IPS-18a (cell line): Measurements from ENCODE around the gene BAIAP2.

Experiments used
- H3K27ac ChIP-seq: one replicate; pipeline ENCODE4 v1.5.1; 2013; ENCODE audit warnings: low read length
- H3K27me3 ChIP-seq: one replicate; pipeline ENCODE4 v1.6.1; 2013; ENCODE audit warnings: mild to moderate bottlenecking, low read length; ENCODE audit not compliant: control insufficient read depth, insufficient read depth
- H3K36me3 ChIP-seq: one replicate; pipeline ENCODE4 v1.6.1; 2013; ENCODE audit warnings: low read depth, low read length; ENCODE audit not compliant: control insufficient read depth
- H3K4me1 ChIP-seq: one replicate; pipeline ENCODE4 v1.6.1; 2013; ENCODE audit warnings: low read depth, low read length; ENCODE audit not compliant: control insufficient read depth
- H3K4me3 ChIP-seq: one replicate; pipeline ENCODE4 v1.5.1; 2013; ENCODE audit warnings: low read length
- H3K9ac ChIP-seq: one replicate; pipeline ENCODE4 v1.6.1; 2013; ENCODE audit warnings: mild to moderate bottlenecking, low read length, moderate library complexity
- H3K9me3 ChIP-seq: one replicate; pipeline ENCODE4 v1.6.1; 2013; ENCODE audit warnings: low read depth, low read length; ENCODE audit not compliant: control insufficient read depth

The BAIAP2 gene

GRCh38 chr17:81018044-81018802 lies 16.7 kb upstream of the BAIAP2 start:
- Histone ChIP-seq H3K9me3 (no peaks in the 10 kb centered on the region), H3K27me3 (peaks cover 2% of the 10 kb centered on the region), H3K4me3 (no peak overlapping the region), H3K9ac (no peak overlapping the region), H3K36me3 (no peaks in the 10 kb centered on the region), H3K4me1 (peaks cover 3% of the 10 kb centered on the region), H3K27ac (no peak overlapping the region)

GRCh38 chr17:81019563-81020442 lies 15.1 kb upstream of the BAIAP2 start:
- Histone ChIP-seq H3K27me3 (peaks cover 5% of the 10 kb centered on the region), H3K9ac (no peak overlapping the region), H3K4me3 (no peak overlapping the region), H3K9me3 (no peaks in the 10 kb centered on the region), H3K27ac (no peak overlapping the region), H3K4me1 (no peaks in the 10 kb centered on the region), H3K36me3 (no peaks in the 10 kb centered on the region)

GRCh38 chr17:81020443-81020766 lies 14.5 kb upstream of the BAIAP2 start:
- Histone ChIP-seq H3K9ac (no peak overlapping the region), H3K36me3 (no peaks in the 10 kb centered on the region), H3K4me3 (no peak overlapping the region), H3K9me3 (no peaks in the 10 kb centered on the region), H3K27ac (no peak overlapping the region), H3K27me3 (peaks cover 5% of the 10 kb centered on the region), H3K4me1 (no peaks in the 10 kb centered on the region)

- Histone ChIP-seq H3K4me1 (no peaks in the 10 kb centered on the region), H3K27ac (no peak overlapping the region), H3K27me3 (peaks cover 5% of the 10 kb centered on the region), H3K9ac (no peak overlapping the region), H3K4me3 (no peak overlapping the region), H3K36me3 (no peaks in the 10 kb centered on the region), H3K9me3 (no peaks in the 10 kb centered on the region)
These were observed 14.0 kb upstream of the BAIAP2 start for GRCh38 chr17:81020767-81021497.

GRCh38 chr17:81021531-81022343 lies 13.2 kb upstream of the BAIAP2 start:
- H3K27ac ChIP-seq: no peak overlapping the region
- H3K4me3 ChIP-seq: no peak overlapping the region
- H3K36me3 ChIP-seq: no peaks in the 10 kb centered on the region
- H3K9ac ChIP-seq: no peak overlapping the region
- H3K27me3 ChIP-seq: peaks cover 5% of the 10 kb centered on the region
- no peaks in the 10 kb centered on the region for H3K9me3 ChIP-seq
- no peaks in the 10 kb centered on the region for H3K4me1 ChIP-seq

GRCh38 chr17:81022344-81022676 lies 12.6 kb upstream of the BAIAP2 start:
- no peaks in the 10 kb centered on the region for H3K9me3 ChIP-seq
- H3K27ac ChIP-seq: no peak overlapping the region
- H3K27me3 ChIP-seq: peaks cover 5% of the 10 kb centered on the region
- no peak overlapping the region for H3K4me3 ChIP-seq
- no peaks in the 10 kb centered on the region for H3K4me1 ChIP-seq
- H3K9ac ChIP-seq: no peak overlapping the region
- H3K36me3 ChIP-seq: no peaks in the 10 kb centered on the region

GRCh38 chr17:81025065-81025740 lies 9.7 kb upstream of the BAIAP2 start:
- H3K9me3 ChIP-seq: no peaks in the 10 kb centered on the region
- no peaks in the 10 kb centered on the region for H3K36me3 ChIP-seq
- no peak overlapping the region for H3K9ac ChIP-seq
- H3K27ac ChIP-seq: no peak overlapping the region
- peaks cover 5% of the 10 kb centered on the region for H3K27me3 ChIP-seq
- H3K4me3 ChIP-seq: no peak overlapping the region
- H3K4me1 ChIP-seq: no peaks in the 10 kb centered on the region

GRCh38 chr17:81025741-81026129 lies 9.2 kb upstream of the BAIAP2 start:
- Histone ChIP-seq H3K9me3 (no peaks in the 10 kb centered on the region), H3K4me1 (no peaks in the 10 kb centered on the region), H3K27me3 (peaks cover 5% of the 10 kb centered on the region), H3K36me3 (no peaks in the 10 kb centered on the region), H3K4me3 (no peak overlapping the region), H3K27ac (no peak overlapping the region), H3K9ac (no peak overlapping the region)

- Histone ChIP-seq H3K27ac (no peak overlapping the region), H3K36me3 (no peaks in the 10 kb centered on the region), H3K4me1 (no peaks in the 10 kb centered on the region), H3K9ac (no peak overlapping the region), H3K4me3 (no peak overlapping the region), H3K27me3 (peaks cover 5% of the 10 kb centered on the region), H3K9me3 (no peaks in the 10 kb centered on the region)
These were observed 8.5 kb upstream of the BAIAP2 start for GRCh38 chr17:81026266-81027036.

GRCh38 chr17:81027038-81027437 lies 7.9 kb upstream of the BAIAP2 start:
- no peak overlapping the region for H3K27ac ChIP-seq
- H3K4me3 ChIP-seq: no peak overlapping the region
- no peaks in the 10 kb centered on the region for H3K9me3 ChIP-seq
- no peaks in the 10 kb centered on the region for H3K4me1 ChIP-seq
- H3K36me3 ChIP-seq: no peaks in the 10 kb centered on the region
- no peak overlapping the region for H3K9ac ChIP-seq
- H3K27me3 ChIP-seq: peaks cover 5% of the 10 kb centered on the region
